Activated CD8-positive, alpha-beta T cell treated with anti-CD3 and anti-CD28 coated beads for 36 hours (primary cell): ENCODE results near the gene ARHGEF16. TPM values are rescaled to one million over a fixed set of nuclear protein-coding genes. Genes with fewer than 3 reads are reported as not detected.

ENCODE experiments used
- ATAC-seq: fragments of 200-7000 bp; cut with Tn5 transposase; one replicate; pipeline ENCODE4 v1.10.0; 2021; ENCODE audit warnings: mild to moderate bottlenecking, moderate library complexity
- CTCF ChIA-PET: fragments of 350-600 bp; sonication (Branson Sonifier 250); formaldehyde crosslinking; loops from one replicate; lab custom pipeline; 2021; ENCODE audit warnings: antibody characterized with exemption; lab: Charles Lee
- POLR2A ChIA-PET: fragments of 350-600 bp; sonication (Branson Sonifier 250); formaldehyde crosslinking; loops from one replicate; lab custom pipeline; 2021; ENCODE audit warnings: antibody characterized with exemption; lab: Charles Lee
- DNase-seq: peaks from one replicate; pipeline ENCODE4 v3.0.0-alpha.2; 2020
- H3K27ac Mint-ChIP-seq: one replicate; pipeline ENCODE4 v1.8.0; 2021; ENCODE audit warnings: mild to moderate bottlenecking, mixed read lengths
- H3K27me3 Mint-ChIP-seq: one replicate; pipeline ENCODE4 v1.8.0; 2021; ENCODE audit warnings: mixed read lengths
- H3K36me3 Mint-ChIP-seq: one replicate; pipeline ENCODE4 v1.8.0; 2021; ENCODE audit warnings: low read depth, mixed read lengths
- H3K4me1 Mint-ChIP-seq: one replicate; pipeline ENCODE4 v1.8.0; 2021; ENCODE audit warnings: low read depth, mixed read lengths
- H3K4me3 Mint-ChIP-seq: one replicate; pipeline ENCODE4 v1.8.0; 2021; ENCODE audit warnings: mild to moderate bottlenecking, moderate library complexity, mixed read lengths
- H3K9me3 Mint-ChIP-seq: one replicate; pipeline ENCODE4 v1.8.0; 2021; ENCODE audit warnings: mixed read lengths
- CTCF ChIP-seq: fragments of 200-600 bp; IDR thresholded peaks from one replicate; pipeline ENCODE4 v1.8.0; 2022; ENCODE audit warnings: antibody characterized with exemption, mild to moderate bottlenecking
- intact Hi-C: fragments of 100-400 bp; cut with micrococcal nuclease; formaldehyde crosslinking; loops from one replicate; pipeline ENCODE4 v1.10.0; 2022
- total RNA-seq, 2 experiments: library from RNA; stranded (reverse); gene quantifications; one replicate each; pipeline ENCODE4 v1.2.3, GENCODE V29; 2021

ARHGEF16 gene
- total RNA-seq, 2 experiments from 2014 or later = not detected

GRCh38 chr1:3511306-3511705, 56.8 kb downstream of the ARHGEF16 start:
- POLR2A ChIA-PET = no interaction called here
- no peak overlapping the region for H3K27ac Mint-ChIP-seq
- H3K4me1 Mint-ChIP-seq = peaks cover 3% of the 10 kb centered on the region
- no peaks in the 10 kb centered on the region for H3K36me3 Mint-ChIP-seq
- no peaks in the 10 kb centered on the region for H3K9me3 Mint-ChIP-seq
- intact Hi-C loops = no loop called here
- ATAC-seq (no peak), DNase-seq (no peak)
- H3K27me3 Mint-ChIP-seq = no peaks in the 10 kb centered on the region
- TF ChIP-seq CTCF = no peak
- H3K4me3 Mint-ChIP-seq = no peak overlapping the region
- CTCF ChIA-PET = no interaction called here

GRCh38 chr1:3511856-3512255, 57.4 kb downstream of the ARHGEF16 start:
- POLR2A ChIA-PET = no interaction called here
- ATAC-seq = no peak

GRCh38 chr1:3514404-3514803, 59.9 kb downstream of the ARHGEF16 start:
- TF ChIP-seq CTCF = no peak
- CTCF ChIA-PET = no interaction called here
- POLR2A ChIA-PET = no interaction called here
- H3K36me3 Mint-ChIP-seq = no peaks in the 10 kb centered on the region
- intact Hi-C loops = no loop called here
- H3K4me3 Mint-ChIP-seq = no peak overlapping the region
- ATAC-seq (no peak), DNase-seq (no peak)
- H3K4me1 Mint-ChIP-seq = peaks cover 3% of the 10 kb centered on the region
- no peak overlapping the region for H3K27ac Mint-ChIP-seq
- no peaks in the 10 kb centered on the region for H3K27me3 Mint-ChIP-seq
- H3K9me3 Mint-ChIP-seq = no peaks in the 10 kb centered on the region

More at GRCh38 chr1:3511856-3512255, 57.4 kb downstream of the ARHGEF16 start:
- no peak for DNase-seq
- Mint-ChIP-seq H3K4me3 (no peak overlapping the region), H3K27me3 (no peaks in the 10 kb centered on the region), H3K4me1 (peaks cover 3% of the 10 kb centered on the region), H3K36me3 (no peaks in the 10 kb centered on the region), H3K9me3 (no peaks in the 10 kb centered on the region), H3K27ac (no peak overlapping the region)
- CTCF ChIA-PET = no interaction called here
- TF ChIP-seq CTCF = no peak
- intact Hi-C loops = no loop called here

- TF ChIP-seq CTCF = no peak
- DNase-seq (no peak), ATAC-seq (no peak)
- H3K36me3 Mint-ChIP-seq = no peaks in the 10 kb centered on the region
- no peak overlapping the region for H3K4me3 Mint-ChIP-seq
- H3K27ac Mint-ChIP-seq = no peak overlapping the region
- peaks cover 3% of the 10 kb centered on the region for H3K4me1 Mint-ChIP-seq
- no peaks in the 10 kb centered on the region for H3K27me3 Mint-ChIP-seq
- intact Hi-C loops = no loop called here
- ChIA-PET POLR2A (no interaction called here), CTCF (no interaction called here)
- no peaks in the 10 kb centered on the region for H3K9me3 Mint-ChIP-seq
These were observed 60.8 kb downstream of the ARHGEF16 start for GRCh38 chr1:3515272-3515671.

- H3K4me1 Mint-ChIP-seq = peaks cover 1% of the 10 kb centered on the region
- H3K36me3 Mint-ChIP-seq = no peaks in the 10 kb centered on the region
- no peak overlapping the region for H3K4me3 Mint-ChIP-seq
- POLR2A ChIA-PET = no interaction called here
- CTCF ChIA-PET = interaction anchor here (3.1 kb wide), 1 partner anchor 63 kb away, joined by 10 read pairs; no protein-coding TSS in a partner anchor
- DNase-seq (no peak), ATAC-seq (no peak)
- intact Hi-C loops = no loop called here
- no peak overlapping the region for H3K27ac Mint-ChIP-seq
- no peaks in the 10 kb centered on the region for H3K9me3 Mint-ChIP-seq
- TF ChIP-seq CTCF = no peak
- H3K27me3 Mint-ChIP-seq = no peaks in the 10 kb centered on the region
These were observed 61.5 kb downstream of the ARHGEF16 start for GRCh38 chr1:3515774-3516480.
